Activated CD4-positive, CD25-positive, alpha-beta regulatory T cell treated with anti-CD3 and anti-CD28 coated beads, Interleukin-2, amount 50 U/mL, for 24 hours (primary cell): ENCODE measurements around the gene TTLL9.

Experiments
- ATAC-seq, 2 donors: fragments of 150-1000 bp; cut with Tn5 transposase; one replicate each; pipeline ENCODE4 v1.10.0; 2021; ENCODE audit warnings: mild to moderate bottlenecking in 1 of 2, moderate library complexity in 1 of 2

Gene TTLL9

DNA sequence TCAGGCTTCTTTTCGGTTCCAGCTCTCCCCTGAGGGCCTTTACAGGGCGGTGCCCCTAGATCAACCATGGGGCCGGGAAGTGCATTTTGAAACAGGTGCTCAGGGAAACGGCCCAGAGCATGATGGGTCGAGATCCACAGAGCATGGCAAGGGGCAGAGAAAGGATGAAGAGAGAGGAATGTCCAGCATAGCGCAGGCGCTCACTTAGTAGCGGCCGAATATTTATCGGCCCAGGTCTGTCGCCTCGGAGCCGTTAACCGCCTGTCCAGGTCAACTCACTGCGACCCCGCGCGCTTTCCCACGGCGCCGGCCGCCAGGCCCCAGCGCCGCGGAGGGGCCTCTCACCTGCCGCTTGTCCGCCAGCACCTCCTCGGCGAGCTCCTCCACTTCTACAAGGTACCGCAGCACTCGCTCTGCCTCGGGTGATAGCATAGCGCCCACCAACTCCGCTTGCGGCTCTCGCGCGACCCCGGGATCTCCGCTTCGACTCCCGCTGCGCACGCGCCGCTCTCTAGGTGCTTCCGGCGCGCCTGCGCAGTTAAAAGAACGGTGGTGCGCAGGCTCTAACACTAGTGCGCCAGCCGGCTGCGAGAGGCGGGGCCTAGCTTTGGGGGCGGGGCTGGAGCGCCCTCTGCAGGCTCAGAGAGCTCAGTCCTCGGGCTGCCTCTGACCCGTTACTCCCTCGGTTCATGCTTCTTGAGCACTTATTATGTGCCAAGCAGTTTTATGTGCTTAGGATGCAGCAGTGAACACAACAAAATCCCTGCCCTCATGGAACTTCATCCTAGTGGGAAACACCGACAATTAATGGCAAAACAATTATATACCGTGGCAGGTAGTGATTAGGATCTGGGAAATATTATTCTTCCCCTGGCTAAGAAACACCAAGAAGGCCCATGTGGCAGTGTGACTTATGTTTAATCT is 81.4 kb downstream of the TTLL9 start, which contains the start of gene PDRG1:
Gene PDRG1, minus strand, starts transcription at position 517 of the 924 bp plus-strand sequence. Its CDS starts 85 bp downstream, at position 432.
- peak; percentile 95 to 97 for ATAC-seq

- ATAC-seq = no peak
These were observed 83.2 kb downstream of the TTLL9 start for GRCh38 chr20:31953556-31954148.

GRCh38 chr20:31954500-31954899 is 84.1 kb downstream of the TTLL9 start:
- ATAC-seq = no peak

- no peak for ATAC-seq
These were observed 86.4 kb downstream of the TTLL9 start for GRCh38 chr20:31956556-31957526.

DNA sequence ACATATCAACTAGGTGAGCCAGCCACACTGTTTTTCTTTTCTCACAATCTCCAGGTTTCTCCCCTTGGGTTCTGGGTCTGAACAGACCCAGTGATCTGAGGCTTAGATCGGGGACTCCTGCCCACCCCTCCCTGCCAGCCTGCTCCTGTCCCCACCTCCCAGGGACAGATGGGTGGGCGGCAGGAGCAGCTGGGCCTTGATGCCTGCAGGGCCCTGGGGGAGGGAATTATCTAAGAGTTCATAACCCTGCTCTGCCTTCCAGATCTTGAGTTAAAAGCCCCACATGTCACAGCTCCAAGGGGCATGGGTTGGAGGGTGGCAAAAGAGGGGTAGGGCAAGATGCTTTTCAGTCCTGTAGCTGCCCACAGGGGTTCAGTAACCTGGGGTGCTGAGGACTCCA is 92.3 kb downstream of the TTLL9 start:
- ATAC-seq = no peak

DNA sequence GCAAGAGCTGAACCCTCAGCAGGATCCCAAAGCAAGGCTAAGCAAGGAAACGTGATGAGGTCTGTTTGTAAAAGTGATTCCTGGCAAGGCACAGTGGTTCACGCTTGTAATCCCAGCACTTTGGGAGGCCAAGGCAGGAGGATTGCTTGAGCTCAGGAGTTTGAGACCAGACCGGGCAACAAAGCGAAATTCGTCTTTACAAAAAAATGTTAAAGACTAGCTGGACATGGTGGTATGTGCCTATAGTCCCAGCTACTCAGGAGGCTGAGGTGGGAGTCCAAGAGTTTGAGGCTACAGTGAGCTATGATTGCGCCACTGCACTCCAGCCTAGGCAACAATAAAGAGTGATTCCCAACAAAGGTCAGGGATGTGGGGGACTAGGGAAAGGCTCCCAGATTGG is 93.5 kb downstream of the TTLL9 start:
- ATAC-seq = no peak

DNA sequence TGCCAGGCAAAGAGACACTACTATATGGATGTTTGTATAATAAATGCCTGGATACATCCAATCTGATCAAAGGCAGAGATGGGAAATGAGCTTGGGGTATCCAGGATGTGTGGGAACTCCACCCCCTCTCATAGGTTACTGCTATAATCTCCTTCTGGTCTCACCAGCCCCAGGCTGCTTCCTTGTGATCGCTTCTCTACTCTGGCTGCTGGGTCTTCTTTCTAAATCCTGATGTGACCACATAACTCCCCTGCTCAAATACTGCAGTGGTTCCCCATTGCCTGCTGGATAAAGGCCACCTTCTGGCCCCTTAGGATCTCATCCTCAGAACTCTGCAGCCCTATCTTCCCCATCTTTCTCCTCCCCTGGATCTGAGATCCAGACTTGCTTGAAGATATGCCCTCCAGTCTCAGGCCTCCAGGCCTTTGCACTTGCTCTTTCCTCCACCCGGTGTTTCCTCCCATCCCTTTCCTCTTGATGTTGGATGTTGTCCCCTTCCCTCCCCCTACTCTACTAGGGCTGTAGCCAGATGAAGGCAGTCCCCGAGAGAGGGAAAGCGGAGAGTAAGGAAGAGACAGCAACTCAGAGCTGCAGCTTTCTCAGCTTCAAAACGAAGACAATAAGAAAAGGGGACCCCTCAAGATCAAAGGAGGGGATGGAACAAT is 96.7 kb downstream of the TTLL9 start:
- no peak for ATAC-seq

- peak in 1 of 2 donors; percentile 13 for ATAC-seq
These were observed 97.4 kb downstream of the TTLL9 start, which contains the start of gene XKR7 for GRCh38 chr20:31967830-31968249. XKR7 (plus strand) TSS chr20:31968151; CDS start chr20:31968176, 25 bp downstream.

- ATAC-seq = peak; percentile 79 to 83
These were observed 98.1 kb downstream of the TTLL9 start for GRCh38 chr20:31968291-31969126.

- ATAC-seq = no peak
These were observed 99.6 kb downstream of the TTLL9 start for GRCh38 chr20:31969991-31970390.

- no peak for ATAC-seq
These were observed 102.1 kb downstream of the TTLL9 start for GRCh38 chr20:31972471-31973021.

- no peak for ATAC-seq
These were observed 103.9 kb downstream of the TTLL9 start for GRCh38 chr20:31974296-31974695.

GRCh38 chr20:31974951-31975487 is 104.6 kb downstream of the TTLL9 start:
- no peak for ATAC-seq

DNA sequence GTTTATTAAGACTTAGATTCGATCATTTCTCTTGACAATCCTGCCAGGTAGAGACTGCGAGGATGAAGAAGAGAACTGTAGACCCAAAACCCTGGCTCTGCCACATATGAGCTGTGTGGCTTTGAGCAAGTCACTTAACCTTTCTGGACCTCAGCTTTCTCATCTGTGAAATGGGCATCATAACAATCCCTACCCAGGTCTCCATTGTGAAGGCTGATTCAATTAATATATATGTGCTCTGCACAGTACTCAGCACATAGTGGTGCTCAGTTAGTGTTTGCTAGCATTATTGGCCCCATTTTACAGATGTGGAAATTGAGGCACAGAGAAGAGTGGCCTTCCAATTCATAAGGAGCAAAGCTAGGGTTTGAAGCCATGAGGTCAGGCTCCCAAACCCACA is 105.4 kb downstream of the TTLL9 start:
- ATAC-seq = no peak

DNA sequence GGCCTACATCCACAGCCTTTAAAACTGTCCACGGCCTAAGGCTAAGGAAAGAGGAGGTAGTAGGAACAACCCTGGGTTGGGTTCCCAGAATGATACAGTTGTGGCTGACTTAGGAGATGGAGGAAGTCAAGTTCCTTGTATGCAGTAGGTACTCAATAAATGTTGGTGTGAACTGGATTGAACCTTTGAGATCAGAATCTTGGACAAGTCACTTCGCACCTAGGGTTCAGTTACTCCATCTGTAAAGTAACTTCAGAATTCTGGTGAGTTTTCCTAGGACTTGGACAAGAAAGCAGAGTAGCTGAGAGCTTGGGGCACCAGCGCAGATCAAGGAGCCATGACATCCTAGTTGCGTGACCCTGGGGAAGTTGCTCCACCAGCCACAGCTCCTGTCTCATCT is 106.6 kb downstream of the TTLL9 start:
- no peak for ATAC-seq

GRCh38 chr20:31979713-31980426 is 109.4 kb downstream of the TTLL9 start:
- ATAC-seq = no peak

GRCh38 chr20:31981784-31982183 is 111.3 kb downstream of the TTLL9 start:
- ATAC-seq = no peak

DNA sequence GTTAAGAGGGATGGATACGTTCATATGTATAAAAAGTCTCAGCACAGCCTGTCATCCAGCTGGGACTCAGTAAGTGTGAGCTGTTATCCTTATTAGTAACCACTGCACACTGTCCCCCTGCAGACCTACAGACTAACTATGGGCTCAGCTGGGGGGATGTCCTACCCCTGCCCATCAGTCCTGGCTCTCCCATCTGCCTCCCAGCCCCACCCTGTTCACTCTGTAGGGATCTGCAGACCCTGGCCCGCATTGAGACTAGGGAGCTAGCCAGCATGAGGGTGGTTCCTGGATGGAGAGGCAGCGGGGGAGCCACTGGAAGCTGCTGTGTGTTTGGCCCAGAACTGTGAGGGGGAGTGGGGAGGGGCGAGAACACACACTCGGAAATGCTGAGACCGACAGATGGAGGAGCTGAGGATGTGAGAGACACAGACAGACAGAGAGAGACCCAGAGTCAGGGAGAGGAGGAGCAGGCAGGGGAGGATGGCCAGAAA is 114.6 kb downstream of the TTLL9 start:
- no peak for ATAC-seq

DNA sequence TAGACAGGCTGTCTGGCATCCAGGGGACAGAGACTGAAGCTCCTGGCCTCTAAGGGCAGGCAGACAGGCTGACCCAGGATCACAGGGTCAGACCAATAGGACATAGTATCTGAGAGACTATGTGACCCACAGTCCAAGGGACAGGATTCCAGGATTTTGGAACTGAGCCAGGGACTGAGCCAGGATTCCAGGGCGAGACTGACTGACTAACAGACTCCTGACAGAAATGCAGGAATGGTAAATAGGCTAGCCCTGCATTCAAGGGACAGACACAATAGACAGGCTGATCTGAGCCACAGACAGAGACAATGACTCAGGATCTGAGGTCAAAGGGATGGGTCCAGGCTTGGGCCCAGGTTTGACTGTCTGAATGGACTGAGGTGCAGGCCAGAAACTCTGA is 117.3 kb downstream of the TTLL9 start:
- ATAC-seq = no peak
